SK-N-SH (cell line): Measurements from ENCODE around the gene JAZF1. TPM values are rescaled to one million over a fixed set of nuclear protein-coding genes. Genes with fewer than 3 reads are reported as not detected.

Source experiments
- CTCF ChIA-PET: fragments of 300-600, 350-600 bp; formaldehyde crosslinking; extraction: SDS; loops from one replicate; lab custom pipeline; 2021; lab: Yijun Ruan, JAX
- POLR2A ChIA-PET: fragments of 350-600 bp; sonication (Branson Sonifier 250); formaldehyde crosslinking; extraction: SDS; loops from one replicate; lab custom pipeline; 2020; ENCODE audit warnings: antibody characterized with exemption, inconsistent platforms; lab: Yijun Ruan, JAX
- DNase-seq: peaks from one replicate; pipeline ENCODE4 v3.0.0; 2012
- H2AFZ ChIP-seq: fragments of 200-600 bp; sonication (generic); 2 replicates; pipeline ENCODE4 v1.8.1; 2016; ENCODE audit warnings: antibody characterized with exemption, mild to moderate bottlenecking, low read depth
- H3F3A ChIP-seq: fragments of 200-600 bp; sonication (generic); replicated peaks from 2 replicates; pipeline ENCODE3; 2016; ENCODE audit warnings: antibody characterized with exemption, mild to moderate bottlenecking; ENCODE audit not compliant: insufficient read depth
- H3K27ac ChIP-seq, 2 experiments: fragments of 200-500 bp in 1 of 2; fragments of 200-600 bp in 1 of 2; sonication (Bioruptor generic) in 1 of 2; sonication (generic), shearing (Covaris generic) in 1 of 2; 2 replicates each; pipeline versions ENCODE4 v1.5.1 to v1.6.1; 2014 to 2016; ENCODE audit warnings: low read depth in 2 of 2, inconsistent platforms in 1 of 2, low read length in 1 of 2, mild to moderate bottlenecking in 1 of 2, mixed read lengths in 1 of 2
- H3K27me3 ChIP-seq: fragments of 200-600 bp; sonication (generic), shearing (Covaris generic); 2 replicates; pipeline ENCODE4 v1.6.1; 2016; ENCODE audit warnings: mixed run types; ENCODE audit not compliant: insufficient read depth
- H3K36me3 ChIP-seq, 2 experiments: fragments of 200-500 bp in 1 of 2; fragments of 200-600 bp in 1 of 2; sonication (Bioruptor generic) in 1 of 2; sonication (generic) in 1 of 2; replicated peaks in 1 of 2; 2 replicates each; pipeline versions ENCODE3 to v1.5.1; 2014 to 2016; ENCODE audit warnings: low read length in 1 of 2, mild to moderate bottlenecking in 1 of 2; ENCODE audit not compliant: insufficient read depth in 2 of 2, control insufficient read depth in 1 of 2
- H3K4me1 ChIP-seq, 2 experiments: fragments of 200-500 bp in 1 of 2; fragments of 200-600 bp in 1 of 2; sonication (Bioruptor generic) in 1 of 2; sonication (generic), shearing (Covaris generic) in 1 of 2; 2 replicates each; pipeline versions ENCODE4 v1.5.1 to v1.6.1; 2014 to 2016; ENCODE audit warnings: low read depth in 1 of 2, low read length in 1 of 2, mixed run types in 1 of 2; ENCODE audit not compliant: insufficient read depth in 2 of 2, control insufficient read depth in 1 of 2
- H3K4me2 ChIP-seq: fragments of 200-600 bp; sonication (generic), shearing (Covaris generic); 2 replicates; pipeline ENCODE4 v1.6.1; 2017; ENCODE audit warnings: mixed run types
- H3K4me3 ChIP-seq, 2 experiments: fragments of 200-500 bp in 1 of 2; fragments of 200-600 bp in 1 of 2; sonication (Bioruptor generic) in 1 of 2; sonication (generic), shearing (Covaris generic) in 1 of 2; 2 replicates each; pipeline versions ENCODE4 v1.5.1 to v1.8.1; 2014 to 2016; ENCODE audit warnings: low read depth in 2 of 2, inconsistent platforms in 1 of 2, low read length in 1 of 2, mild to moderate bottlenecking in 1 of 2, mixed read lengths in 1 of 2, moderate library complexity in 1 of 2
- H3K79me2 ChIP-seq: fragments of 200-600 bp; sonication (generic); 2 replicates; pipeline ENCODE4 v1.8.1; 2017; ENCODE audit warnings: mild to moderate bottlenecking; ENCODE audit not compliant: insufficient read depth
- H3K9ac ChIP-seq: fragments of 200-600 bp; sonication (generic); 2 replicates; pipeline ENCODE4 v1.6.1; 2017; ENCODE audit warnings: mixed run types
- H3K9me2 ChIP-seq: fragments of 200-600 bp; sonication (generic); 2 replicates; pipeline ENCODE4 v1.6.1; 2017; ENCODE audit warnings: mixed run types
- H3K9me3 ChIP-seq: fragments of 200-600 bp; sonication (generic); 2 replicates; pipeline ENCODE4 v1.6.1; 2017; ENCODE audit warnings: mixed run types, mild to moderate bottlenecking, moderate library complexity
- H4K20me1 ChIP-seq: fragments of 200-600 bp; sonication (generic); 2 replicates; pipeline ENCODE4 v1.6.1; 2017; ENCODE audit warnings: mild to moderate bottlenecking, mixed run types; ENCODE audit not compliant: insufficient read depth
- CHD2 ChIP-seq: fragments of 150-350 bp; IDR thresholded peaks from 2 replicates; pipeline ENCODE4 v1.6.1; 2018; ENCODE audit warnings: low read length; ENCODE audit not compliant: partially characterized antibody
- CTCF ChIP-seq: fragments of 200-600 bp; sonication (generic); IDR thresholded peaks from 2 replicates; pipeline ENCODE4 v1.6.1; 2017; ENCODE audit warnings: antibody characterized with exemption, mild to moderate bottlenecking, moderate library complexity
- ELF1 ChIP-seq: IDR thresholded peaks from 2 replicates; pipeline ENCODE4 v1.4.0; 2012
- EZH2phosphoT487 ChIP-seq: fragments of 200-600 bp; sonication (generic); IDR thresholded peaks from 2 replicates; pipeline ENCODE4 v1.6.1; 2017; ENCODE audit warnings: low read depth, mixed run types, mild to moderate bottlenecking, antibody characterized with exemption, moderate library complexity, borderline replicate concordance
- FOXJ3 ChIP-seq: sonication (generic); formaldehyde crosslinking; IDR thresholded peaks from 2 replicates; pipeline ENCODE4 v1.5.1; 2020; ENCODE audit warnings: mild to moderate bottlenecking, missing genetic modification reagents
- GABPA ChIP-seq: IDR thresholded peaks from 2 replicates; pipeline ENCODE4 v1.4.0; 2012; ENCODE audit warnings: low read depth, mild to moderate bottlenecking
- IRF3 ChIP-seq: fragments of 150-350 bp; IDR thresholded peaks from 2 replicates; pipeline ENCODE4 v1.6.1; 2016; ENCODE audit warnings: mild to moderate bottlenecking, low read depth, low read length
- JUND ChIP-seq: IDR thresholded peaks from 2 replicates; pipeline ENCODE4 v1.4.0; 2012
- MEF2A ChIP-seq: IDR thresholded peaks from 2 replicates; pipeline ENCODE4 v1.4.0; 2012; ENCODE audit warnings: low read depth, borderline replicate concordance
- MXI1 ChIP-seq: IDR thresholded peaks from 2 replicates; pipeline ENCODE4 v1.6.1; 2012; ENCODE audit warnings: mild to moderate bottlenecking, low read depth, low read length, improper control_type of control experiment
- POLR2AphosphoS5 ChIP-seq: IDR thresholded peaks from 2 replicates; pipeline ENCODE4 v1.6.1; 2012; ENCODE audit warnings: low read depth, low read length
- RFX5 ChIP-seq: IDR thresholded peaks from 2 replicates; pipeline ENCODE4 v1.6.1; 2012; ENCODE audit warnings: mild to moderate bottlenecking, improper control_type of control experiment, low read length
- RXRA ChIP-seq: IDR thresholded peaks from 2 replicates; pipeline ENCODE4 v1.4.0; 2012; ENCODE audit warnings: low read depth, mild to moderate bottlenecking, borderline replicate concordance
- SIN3A ChIP-seq: IDR thresholded peaks from 2 replicates; pipeline ENCODE4 v1.6.1; 2012; ENCODE audit warnings: low read depth, mild to moderate bottlenecking, low read length, moderate library complexity, borderline replicate concordance
- TCF12 ChIP-seq: IDR thresholded peaks from 2 replicates; pipeline ENCODE4 v1.4.0; 2012
- ZBTB33 ChIP-seq: IDR thresholded peaks from 2 replicates; pipeline ENCODE4 v1.4.0; 2012; ENCODE audit warnings: low read depth, borderline replicate concordance
- WGBS: methylation state at CpG from one replicate; pipeline ENCODE4 v1.1.6; 2017; ENCODE audit warnings: low lambda C conversion rate; 5-methylcytosine and 5-hydroxymethylcytosine counted together
- polyA plus RNA-seq, 3 experiments: library from polyadenylated mRNA; depleted of rRNA; stranded (reverse); fragments of >200 nt; gene quantifications; 2 replicates each; pipeline ENCODE4 v1.2.3, GENCODE V29; 2012

Gene JAZF1
- polyA plus RNA-seq, 1 of the 3 experiments (the other 2 are of a cell fraction): 1.7 TPM

GRCh38 chr7:28203508-28204240 lies 23.1 kb upstream of the JAZF1 start:
- POLR2A ChIA-PET: no interaction called here

GRCh38 chr7:28202222-28202621 lies 21.6 kb upstream of the JAZF1 start:
- 76% methylated on average over 9 of the region's 9 CpGs for WGBS
- TF ChIP-seq TCF12 (no peak), CTCF (no peak), GABPA (no peak), RXRA (no peak), MXI1 (no peak), SIN3A (no peak), JUND (no peak), MEF2A (no peak), POLR2AphosphoS5 (no peak), IRF3 (no peak), CHD2 (no peak), RFX5 (no peak), ELF1 (no peak)
- TF ChIP-seq, all 33 proteins: peak for 0
- Histone ChIP-seq H3K27me3 (no peaks in the 10 kb centered on the region), H3K9me3 (0 out of 2 replicates have a peak, but pooled peaks cover under 1% of the 10 kb centered on the region), H3K27ac (no peak overlapping the region), H3F3A (no peaks in the 10 kb centered on the region), H4K20me1 (no peaks in the 10 kb centered on the region), H2AFZ (no peak overlapping the region), H3K9me2 (no peaks in the 10 kb centered on the region), H3K9ac (no peak overlapping the region), H3K4me3 (no peak overlapping the region), H3K79me2 (no peaks in the 10 kb centered on the region), H3K4me2 (no peak overlapping the region), H3K4me1 (peaks cover 0 to 2% of the 10 kb centered on the region in 2 experiments; a peak in 1 of 4 replicates), H3K36me3 (no peaks in the 10 kb centered on the region)
- ChIA-PET CTCF (interaction anchor here (0.9 to 1.5 kb wide), 2 partner anchors 10 to 18 kb away, joined by 3 read pairs; no protein-coding TSS in a partner anchor), POLR2A (no interaction called here)
- no peak for DNase-seq

More at GRCh38 chr7:28203508-28204240, 23.1 kb upstream of the JAZF1 start:
- H3K9me3 ChIP-seq: 0 out of 2 replicates have a peak, but pooled peaks cover 7% of the 10 kb centered on the region
- H3K27ac ChIP-seq: no peak overlapping the region
- H3K9me2 ChIP-seq: no peaks in the 10 kb centered on the region
- no peak overlapping the region for H2AFZ ChIP-seq
- no peak overlapping the region for H3K4me3 ChIP-seq
- no peaks in the 10 kb centered on the region for H3K36me3 ChIP-seq
- peaks cover 0 to 2% of the 10 kb centered on the region in 2 experiments; a peak in 1 of 4 replicates for H3K4me1 ChIP-seq
- TF ChIP-seq CHD2 (no peak), FOXJ3 (CRISPR knock-in tag) (no peak), MEF2A (no peak), RFX5 (no peak), EZH2phosphoT487 (no peak), JUND (no peak), ZBTB33 (no peak)
- TF ChIP-seq, all 33 proteins: peak for 0
- 87% methylated on average over 5 of the region's 5 CpGs for WGBS
- Histone ChIP-seq H3K27me3 (no peaks in the 10 kb centered on the region), H3K9ac (no peak overlapping the region), H3K79me2 (no peaks in the 10 kb centered on the region), H3F3A (no peaks in the 10 kb centered on the region), H3K4me2 (no peak overlapping the region), H4K20me1 (no peaks in the 10 kb centered on the region)
- DNase-seq: no peak
- CTCF ChIA-PET: interaction anchor here (1.8 to 2.9 kb wide), 2 partner anchors 22 to 107 kb away, joined by 3 to 6 read pairs; partner anchors contain the start of gene JAZF1
